Caco-2 (cell line): Measurements from ENCODE around the gene ARHGAP29. TPM values are rescaled to one million over a fixed set of nuclear protein-coding genes. Genes with fewer than 3 reads are reported as not detected.
A peak's percentile ranks its signal among the peaks of the same experiment; 100 is the strongest.

Experiments
- BruUV-seq: library from RNA; stranded (reverse); fragments of 400-500 nt; replicated peaks from 2 replicates; lab custom pipeline; 2021; lab: Mats Ljungman, UMichigan
- CTCF ChIA-PET: fragments of 300-600 bp; sonication (Branson Sonifier 250); formaldehyde crosslinking; loops from one replicate; lab custom pipeline; 2022; ENCODE audit warnings: antibody characterized with exemption; lab: Charles Lee
- POLR2A ChIA-PET: fragments of 300-600 bp; sonication (Branson Sonifier 250); formaldehyde crosslinking; loops from one replicate; lab custom pipeline; 2022; ENCODE audit warnings: antibody characterized with exemption; lab: Charles Lee
- DNase-seq, 2 experiments: peaks; one replicate each; pipeline versions ENCODE4 v3.0.0 to v3.0.0-alpha.2; 2020 to 2022
- H3K27me3 ChIP-seq: replicated peaks from 2 replicates; pipeline ENCODE4 v1.6.0; 2011; ENCODE audit warnings: low read length; ENCODE audit not compliant: control insufficient read depth, insufficient read depth
- H3K36me3 ChIP-seq: 2 replicates; pipeline ENCODE4 v1.5.1; 2011; ENCODE audit warnings: low read length; ENCODE audit not compliant: control insufficient read depth, insufficient read depth
- H3K4me1 ChIP-seq: fragments of 250-450 bp; sonication (Bioruptor Pico); 2 replicates; pipeline ENCODE4 v1.5.1; 2020; ENCODE audit warnings: mild to moderate bottlenecking
- H3K4me3 ChIP-seq: 2 replicates; pipeline ENCODE4 v1.5.1; 2011; ENCODE audit warnings: low read depth, mild to moderate bottlenecking, control low read depth, low read length
- H3K9me3 ChIP-seq: fragments of 250-450 bp; sonication (Bioruptor Pico); 2 replicates; pipeline ENCODE4 v1.5.1; 2020; ENCODE audit warnings: mild to moderate bottlenecking, moderate library complexity
- H3K27ac Mint-ChIP-seq: one replicate; pipeline ENCODE4 v1.8.0; 2022; ENCODE audit warnings: mixed read lengths; ENCODE audit not compliant: unreplicated experiment
- H3K27me3 Mint-ChIP-seq: one replicate; pipeline ENCODE4 v1.8.0; 2022; ENCODE audit warnings: mixed read lengths; ENCODE audit not compliant: insufficient read depth, unreplicated experiment
- H3K36me3 Mint-ChIP-seq: one replicate; pipeline ENCODE4 v1.8.0; 2022; ENCODE audit warnings: mild to moderate bottlenecking, mixed read lengths; ENCODE audit not compliant: insufficient read depth, unreplicated experiment
- H3K4me1 Mint-ChIP-seq: one replicate; pipeline ENCODE4 v1.8.0; 2022; ENCODE audit warnings: low read depth, mixed read lengths; ENCODE audit not compliant: unreplicated experiment
- H3K4me3 Mint-ChIP-seq: one replicate; pipeline ENCODE4 v1.8.0; 2022; ENCODE audit warnings: mild to moderate bottlenecking, moderate library complexity, mixed read lengths; ENCODE audit not compliant: unreplicated experiment
- H3K9me3 Mint-ChIP-seq: one replicate; pipeline ENCODE4 v1.8.0; 2022; ENCODE audit warnings: mixed read lengths; ENCODE audit not compliant: unreplicated experiment
- CTCF ChIP-seq, 2 experiments: fragments of 200-600 bp in 1 of 2; IDR thresholded peaks; 1 replicate in 1 of 2; 2 replicates in 1 of 2; pipeline versions ENCODE4 v1.5.1 to v1.8.0; 2011 to 2022; ENCODE audit warnings: antibody characterized with exemption in 1 of 2, control low read depth in 1 of 2, inconsistent platforms in 1 of 2, low read depth in 1 of 2, low read length in 1 of 2, mild to moderate bottlenecking in 1 of 2, moderate library complexity in 1 of 2; ENCODE audit not compliant: insufficient read depth in 1 of 2, severe bottlenecking in 1 of 2, unreplicated experiment in 1 of 2
- intact Hi-C: fragments of 100-400 bp; cut with micrococcal nuclease; formaldehyde crosslinking; loops from one replicate; pipeline ENCODE4 v1.10.0; 2022; ENCODE audit not compliant: unreplicated experiment
- total RNA-seq: library from RNA; stranded (reverse); gene quantifications from 2 replicates; pipeline ENCODE4 v1.2.3, GENCODE V29; 2022

ARHGAP29 gene
- total RNA-seq, 1 experiment from 2014 or later: 30.3 TPM

GRCh38 chr1:94130851-94131595 lies 106.4 kb downstream of the ARHGAP29 start:
- intact Hi-C loops: no loop called here
- ChIA-PET POLR2A (no interaction called here), CTCF (no interaction called here)
- H3K4me3 ChIP-seq: no peak overlapping the region
- Mint-ChIP-seq H3K4me1 (peaks cover 11% of the 10 kb centered on the region), H3K27me3 (no peaks in the 10 kb centered on the region), H3K36me3 (peaks cover 2% of the 10 kb centered on the region), H3K27ac (no peak overlapping the region), H3K4me3 (no peak overlapping the region), H3K9me3 (no peaks in the 10 kb centered on the region)
- TF ChIP-seq CTCF (IDR thresholded peaks at IDR 0.05; ENCODE audit: insufficient read depth in 1 of 2, low read depth in 1 of 2, low read length in 1 of 2, severe bottlenecking in 1 of 2, unreplicated experiment in 1 of 2): no peak
- H3K9me3 ChIP-seq: no peaks in the 10 kb centered on the region
- BruUV-seq: no TSS peak
- H3K36me3 ChIP-seq: no peaks in the 10 kb centered on the region
- no peak for DNase-seq
- H3K4me1 ChIP-seq: peaks cover 12% of the 10 kb centered on the region
- H3K27me3 ChIP-seq: no peaks in the 10 kb centered on the region

GRCh38 chr1:94126651-94127050 lies 110.7 kb downstream of the ARHGAP29 start:
- Histone ChIP-seq H3K9me3 (no peaks in the 10 kb centered on the region), H3K36me3 (no peaks in the 10 kb centered on the region), H3K27me3 (no peaks in the 10 kb centered on the region), H3K4me3 (no peak overlapping the region), H3K4me1 (peaks cover 21% of the 10 kb centered on the region)
- intact Hi-C loops: loop anchor here (1.0 to 5.0 kb wide), 3 partner anchors 10 to 211 kb away; no protein-coding TSS in a partner anchor
- Mint-ChIP-seq H3K4me3 (peak overlapping the region; percentile 58), H3K9me3 (no peaks in the 10 kb centered on the region), H3K27ac (peak overlapping the region; percentile 70), H3K4me1 (peaks cover 11% of the 10 kb centered on the region), H3K36me3 (peaks cover 5% of the 10 kb centered on the region), H3K27me3 (no peaks in the 10 kb centered on the region)
- CTCF ChIA-PET: interaction anchor here (1.0 kb wide), 1 partner anchor 209 kb away, joined by 3 read pairs; no protein-coding TSS in a partner anchor
- TF ChIP-seq CTCF (IDR thresholded peaks at IDR 0.05; ENCODE audit: insufficient read depth in 1 of 2, low read depth in 1 of 2, low read length in 1 of 2, severe bottlenecking in 1 of 2, unreplicated experiment in 1 of 2): no peak
- no TSS peak for BruUV-seq
- DNase-seq: no peak
- POLR2A ChIA-PET: interaction anchor here (0.5 kb wide), 1 partner anchor 26 kb away, joined by 3 read pairs; no protein-coding TSS in a partner anchor

- POLR2A ChIA-PET: interaction anchor here (0.5 kb wide), 1 partner anchor 25 kb away, joined by 3 read pairs; no protein-coding TSS in a partner anchor
- peaks cover 11% of the 10 kb centered on the region for H3K4me1 Mint-ChIP-seq
Measured at GRCh38 chr1:94125551-94126514, 111.6 kb downstream of the ARHGAP29 start.

More at GRCh38 chr1:94125551-94126514, 111.6 kb downstream of the ARHGAP29 start:
- Histone ChIP-seq H3K27me3 (no peaks in the 10 kb centered on the region), H3K4me1 (peaks cover 24% of the 10 kb centered on the region), H3K36me3 (no peaks in the 10 kb centered on the region), H3K4me3 (no peak overlapping the region), H3K9me3 (no peaks in the 10 kb centered on the region)
- no peaks in the 10 kb centered on the region for H3K9me3 Mint-ChIP-seq
- H3K27me3 Mint-ChIP-seq: no peaks in the 10 kb centered on the region
- intact Hi-C loops: loop anchor here (1.0 to 5.0 kb wide), 3 partner anchors 10 to 211 kb away; no protein-coding TSS in a partner anchor
- CTCF ChIA-PET: interaction anchor here (0.7 to 1.0 kb wide), 2 partner anchors 64 to 210 kb away, joined by 3 read pairs; no protein-coding TSS in a partner anchor
- DNase-seq: peak; percentile 74 to 83
- BruUV-seq: no TSS peak
- H3K27ac Mint-ChIP-seq: peak overlapping the region; percentile 70
- peak overlapping the region; percentile 58 for H3K4me3 Mint-ChIP-seq
- peak; percentile 13 to 16 for TF ChIP-seq CTCF (IDR thresholded peaks at IDR 0.05; ENCODE audit: insufficient read depth in 1 of 2, low read depth in 1 of 2, low read length in 1 of 2, severe bottlenecking in 1 of 2, unreplicated experiment in 1 of 2)
- peaks cover 5% of the 10 kb centered on the region for H3K36me3 Mint-ChIP-seq
